GM19351 (cell line): ENCODE results near the gene SCO1.
"Not testable (repeated sequence)": the region's sequence is repeated elsewhere in the genome, so short reads cannot be mapped to it uniquely, and the experiment has no call there.

ENCODE experiments used
- ATAC-seq: cut with Tn5 transposase; IDR thresholded peaks from one replicate; pipeline ENCODE4 v1.9.1; 2021; ENCODE audit warnings: mild to moderate bottlenecking, moderate library complexity; ENCODE audit not compliant: unreplicated experiment

The SCO1 gene

DNA sequence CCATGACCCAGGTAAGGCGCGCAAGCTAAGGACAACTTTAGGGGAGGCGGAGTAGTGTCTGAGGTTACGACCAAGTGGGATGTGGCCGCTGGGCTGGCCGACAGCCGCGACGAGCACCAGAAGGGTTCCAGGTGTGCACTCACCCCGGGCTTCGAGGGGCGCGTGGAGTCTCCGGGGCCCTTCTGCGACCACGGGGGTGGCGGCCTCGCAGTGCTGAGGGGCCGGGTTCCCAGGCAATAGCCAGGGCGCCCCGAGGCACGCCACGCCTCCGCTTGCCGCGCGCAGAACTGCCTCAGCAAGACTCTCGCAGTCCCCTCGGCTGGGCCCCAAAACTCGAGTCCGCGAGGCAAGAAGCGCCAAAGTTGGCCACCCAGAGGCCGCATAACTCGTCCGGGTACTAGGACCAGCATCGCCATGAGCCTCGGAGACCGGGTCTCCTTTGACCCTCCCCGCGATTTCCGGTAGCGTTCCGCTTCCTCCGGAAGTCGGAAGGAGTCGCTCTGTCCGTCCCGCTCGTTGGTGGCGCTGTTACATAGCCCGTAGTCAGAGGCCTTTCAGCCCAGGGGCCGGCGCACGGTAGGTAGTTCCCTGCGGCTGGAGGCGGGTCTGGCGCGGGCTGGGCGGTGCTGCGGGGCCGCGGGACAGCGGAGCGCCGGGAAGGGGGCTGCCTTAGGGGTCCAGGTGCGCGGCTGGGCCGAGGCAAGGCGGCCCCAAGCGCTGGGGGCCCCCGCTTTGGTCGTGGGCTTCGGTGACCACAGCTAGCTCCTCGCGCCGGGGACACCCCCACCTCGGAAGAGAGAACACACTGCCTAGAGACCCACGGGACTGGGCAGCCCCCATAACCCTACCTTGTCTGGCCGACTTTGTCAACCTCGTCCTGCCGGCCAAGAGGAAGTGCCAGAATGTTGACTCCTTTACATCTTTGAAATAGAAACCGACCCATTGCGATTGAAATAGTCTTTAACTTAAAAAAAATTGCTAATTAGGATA, at the start of gene SCO1, which contains the start of gene ADPRM:
Gene SCO1, minus strand, starts transcription at position 442 of the 990 bp plus-strand sequence. Its CDS starts 26 bp downstream, at position 416.
Gene ADPRM, plus strand, starts transcription at position 503 of the 990 bp plus-strand sequence. CDS start 7,333 bp downstream, outside the sequence.
- ATAC-seq, result peak; percentile 93

DNA sequence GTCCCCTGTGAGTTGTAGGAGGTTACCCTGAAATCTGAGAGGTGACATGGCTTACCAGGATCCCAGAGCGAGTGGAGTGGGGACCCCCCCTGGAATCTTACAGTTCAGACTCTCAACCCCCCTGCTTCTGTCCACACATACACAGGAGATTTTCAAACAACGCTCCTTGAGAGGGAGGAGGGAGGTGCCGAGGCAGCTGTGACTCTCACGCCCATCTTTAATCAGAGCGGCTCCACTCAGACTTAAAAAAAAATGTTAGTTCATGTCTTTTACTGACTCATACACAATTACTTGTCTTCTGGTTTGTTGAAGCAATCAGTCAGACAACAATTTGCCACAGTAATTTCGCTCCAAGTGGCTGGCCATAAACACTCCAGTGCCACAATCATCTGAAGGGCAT, 47.9 kb upstream of the SCO1 start:
- ATAC-seq, result no peak

DNA sequence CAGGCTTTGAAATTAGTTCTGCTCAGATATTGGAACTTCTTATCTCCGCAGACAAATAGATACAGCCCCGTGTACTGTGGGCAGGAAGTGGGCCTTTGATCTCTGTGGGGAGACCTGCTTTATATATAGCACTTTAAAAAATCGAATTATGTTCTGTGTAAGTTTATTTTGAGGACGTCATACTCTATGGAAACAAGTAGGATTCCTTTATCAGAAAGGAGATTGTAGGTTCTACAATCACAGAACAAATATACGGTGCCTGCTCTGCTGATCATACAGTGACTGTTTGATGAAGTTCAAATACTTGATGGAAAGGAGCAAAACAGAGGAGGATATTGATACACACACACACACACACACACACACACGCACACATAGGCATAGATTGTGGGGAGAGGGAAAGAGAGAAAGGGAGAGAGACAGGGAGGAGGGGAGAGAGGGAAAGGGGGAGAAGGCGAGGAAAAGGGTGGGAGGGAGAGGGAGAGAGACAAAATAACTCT, 47.2 kb upstream of the SCO1 start:
- no peak for ATAC-seq

DNA sequence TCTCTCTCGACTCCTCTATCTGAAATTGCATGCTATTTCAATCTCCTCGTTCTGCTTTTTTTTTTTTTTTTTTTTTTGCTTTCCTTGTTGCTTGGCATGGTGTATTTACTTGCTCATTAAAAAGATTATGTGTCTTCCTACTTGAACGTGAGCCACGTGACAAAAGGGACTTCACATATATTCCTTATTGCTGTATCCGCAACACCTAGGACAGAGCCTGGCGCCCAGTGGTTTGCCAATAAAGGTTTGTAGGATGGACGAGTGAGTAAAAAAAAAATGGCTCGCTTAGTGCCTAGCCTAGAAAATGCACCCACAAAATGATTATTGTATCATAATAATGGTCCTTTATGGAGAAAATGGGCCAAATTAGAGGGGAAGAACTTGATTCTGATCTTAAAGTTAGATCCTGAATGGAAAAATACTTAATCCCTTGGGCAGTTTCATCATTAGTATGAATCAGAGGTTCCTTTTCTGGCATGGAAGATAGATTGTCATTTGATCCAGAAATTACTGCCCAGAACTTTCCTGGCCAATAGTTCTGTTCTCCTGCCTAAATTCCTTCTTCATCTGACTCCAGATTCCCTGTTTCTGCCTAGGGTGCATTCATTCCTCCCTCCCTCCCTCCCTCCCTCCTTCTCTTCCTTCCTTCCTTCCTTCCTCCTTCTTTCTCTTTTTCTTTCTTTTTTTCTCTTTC, 46.1 kb upstream of the SCO1 start:
- ATAC-seq, result no peak

DNA sequence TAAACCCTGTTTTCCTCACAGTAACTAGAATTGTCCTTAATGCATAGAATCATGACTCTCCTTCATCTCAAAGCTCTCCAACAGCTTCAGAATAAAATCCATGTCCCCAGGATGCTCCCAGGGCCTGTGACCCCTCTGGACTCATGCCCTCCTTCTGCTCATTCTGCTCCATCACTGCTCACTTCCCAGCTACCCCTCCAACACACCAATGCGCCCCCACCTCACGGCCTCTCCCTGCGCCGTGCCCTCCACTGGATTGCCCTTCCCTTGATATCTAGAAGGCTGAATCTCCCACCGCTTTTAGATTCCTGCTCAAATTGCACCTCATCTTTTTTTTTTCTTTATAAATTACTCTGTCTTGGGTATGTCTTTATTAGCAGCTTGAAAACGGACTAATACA, 45.1 kb upstream of the SCO1 start:
- no peak for ATAC-seq

DNA sequence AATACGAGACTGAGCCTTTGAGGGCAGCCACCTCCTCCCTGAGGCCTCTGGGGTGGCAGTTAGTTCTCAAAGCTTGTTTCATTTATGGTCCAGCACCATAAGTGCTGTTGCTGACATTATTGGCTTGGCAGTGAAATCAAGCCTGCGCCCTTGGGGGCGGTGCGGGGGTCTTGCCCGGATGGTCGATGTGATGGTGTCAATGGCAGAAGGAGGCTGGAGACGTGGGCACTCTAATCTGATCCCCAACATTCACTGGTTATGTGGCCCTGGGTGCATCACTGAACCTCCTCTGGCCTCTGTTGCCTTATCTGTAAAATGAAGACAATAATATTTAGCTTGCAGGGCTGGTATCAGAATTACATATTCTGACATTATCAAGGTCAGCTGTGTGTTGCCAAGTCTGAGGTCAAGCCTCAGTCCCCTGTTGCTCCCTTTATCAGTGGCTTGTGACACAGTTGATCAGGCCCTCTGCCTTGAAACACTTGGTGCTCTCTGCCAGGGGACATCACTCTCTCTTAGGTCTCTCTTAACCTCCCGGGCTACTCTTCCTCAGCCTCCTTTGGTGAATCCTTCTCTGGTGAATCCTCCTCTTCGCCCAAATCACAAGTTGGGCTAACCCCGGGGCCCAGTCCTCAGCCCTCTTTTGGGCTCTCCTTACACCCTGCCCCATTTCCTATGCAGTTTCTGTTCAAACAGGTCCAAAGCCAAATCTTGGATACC, 44.2 kb upstream of the SCO1 start:
- ATAC-seq, result no peak

DNA sequence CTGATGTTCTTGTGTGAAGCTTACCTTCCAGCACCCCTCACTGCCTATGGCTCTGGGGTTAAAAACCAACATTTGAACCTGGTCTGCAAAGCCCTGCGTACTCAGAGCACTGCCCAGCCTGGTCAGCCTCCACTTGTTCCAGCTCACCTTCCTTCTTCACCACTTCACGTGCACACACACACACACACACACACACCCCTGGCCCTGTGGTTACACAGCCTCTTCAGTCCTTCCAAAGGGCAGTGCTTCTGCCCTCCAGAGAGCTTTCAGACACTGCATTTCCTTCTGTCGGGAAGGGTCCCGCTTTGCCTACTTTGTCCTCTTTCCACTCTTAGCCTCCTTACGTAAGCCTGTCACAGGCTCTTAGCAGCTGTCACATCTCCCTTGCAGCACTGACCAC, 42.1 kb upstream of the SCO1 start:
- ATAC-seq, result no peak

DNA sequence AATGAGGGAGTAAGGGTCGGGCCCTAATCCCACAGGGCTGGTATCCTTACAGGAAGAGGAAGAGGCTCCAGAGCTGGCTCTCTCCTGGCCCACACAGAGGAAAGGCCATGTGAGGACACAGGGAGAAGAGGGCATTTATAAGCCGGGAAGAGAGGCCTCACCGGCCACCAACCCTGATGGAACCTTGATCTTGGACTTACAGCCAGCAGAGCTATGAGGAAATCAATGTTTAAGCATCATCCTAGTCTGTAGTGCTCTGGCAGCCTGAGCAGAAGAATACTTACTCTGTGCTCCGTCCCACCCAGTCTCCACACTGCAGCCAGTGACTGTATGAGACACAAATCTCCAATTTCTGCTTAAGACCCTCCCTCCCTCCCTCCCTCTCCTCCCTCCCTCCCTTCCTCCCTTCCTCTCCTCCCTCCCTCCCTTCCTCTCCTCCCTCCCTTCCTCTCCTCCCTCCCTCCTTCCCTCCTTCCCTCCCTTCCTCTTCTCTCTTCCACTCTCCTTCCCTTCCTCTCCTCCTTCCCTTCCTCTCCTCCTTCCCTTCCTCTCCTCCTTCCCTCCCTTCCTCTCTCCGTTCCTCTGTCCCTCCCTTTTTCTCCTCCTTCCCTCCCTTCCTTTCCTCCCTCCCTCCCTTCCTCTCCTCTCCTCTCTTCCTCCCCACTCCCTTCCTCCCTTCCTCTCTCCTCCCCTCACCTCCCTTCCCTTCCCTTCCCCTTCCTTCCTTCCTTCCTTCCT, 41.4 kb upstream of the SCO1 start:
- ATAC-seq, result no peak

DNA sequence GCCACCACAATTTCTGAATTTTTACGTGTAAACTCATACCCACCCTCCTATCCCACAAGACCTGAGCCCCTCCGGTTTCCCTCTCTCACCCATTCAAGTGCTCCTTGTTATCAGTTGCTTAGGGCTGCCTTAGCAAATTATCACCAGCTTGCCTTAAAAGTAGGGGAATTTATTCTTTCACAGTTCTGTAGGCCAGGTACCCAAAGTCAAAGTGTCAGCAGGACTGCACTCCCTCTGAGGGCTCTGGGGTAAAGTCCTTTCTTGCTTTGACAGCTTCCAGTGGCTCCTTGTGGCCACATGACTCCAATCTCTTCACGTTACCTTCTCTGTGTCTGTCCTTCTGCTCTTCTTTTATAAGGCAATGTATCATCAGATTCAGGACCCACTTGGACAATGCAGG, 40.4 kb upstream of the SCO1 start:
- ATAC-seq, result no peak

DNA sequence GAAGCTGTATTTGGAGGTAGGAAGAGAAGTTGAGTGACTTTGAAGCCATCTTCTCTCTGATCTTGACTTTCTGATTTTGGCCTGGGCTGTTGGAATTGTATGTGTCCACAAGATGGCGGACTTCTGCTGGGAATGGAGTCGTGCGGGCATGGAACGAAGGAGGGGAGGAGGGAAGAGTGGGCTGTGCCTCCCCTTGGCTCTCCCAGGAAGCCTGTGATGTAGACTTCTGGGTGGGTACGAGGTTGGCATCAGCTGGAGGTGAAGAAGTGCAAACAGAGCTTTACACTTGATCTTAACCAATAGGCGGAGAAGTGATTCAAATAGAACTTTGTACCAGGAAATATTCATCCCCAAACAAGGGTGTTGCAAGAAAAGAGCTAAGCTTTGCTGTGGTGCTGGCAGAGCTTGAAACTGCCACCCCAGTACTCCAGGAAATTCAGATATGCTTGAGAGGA, 39.9 kb upstream of the SCO1 start:
- peak; percentile 57 for ATAC-seq

DNA sequence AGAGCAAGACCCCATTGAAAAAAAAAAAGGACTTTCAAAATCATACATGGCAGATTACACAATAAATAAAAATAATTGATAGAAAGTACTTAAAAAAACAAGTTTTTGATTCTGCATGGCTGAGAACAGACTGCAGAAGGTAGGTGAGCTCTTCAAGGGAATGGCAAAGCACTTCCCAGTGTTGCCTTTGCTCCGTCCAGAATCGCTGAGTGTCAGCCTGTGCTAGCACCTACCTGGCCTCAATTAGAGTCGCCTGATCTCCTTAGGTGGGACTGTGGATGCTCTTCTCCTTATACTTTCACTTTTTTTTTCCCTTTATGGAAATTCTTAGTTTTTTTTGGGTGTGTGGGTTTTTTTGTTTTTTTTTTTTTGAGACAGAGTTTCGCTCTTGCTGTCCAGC, 38.5 kb upstream of the SCO1 start:
- no peak for ATAC-seq

DNA sequence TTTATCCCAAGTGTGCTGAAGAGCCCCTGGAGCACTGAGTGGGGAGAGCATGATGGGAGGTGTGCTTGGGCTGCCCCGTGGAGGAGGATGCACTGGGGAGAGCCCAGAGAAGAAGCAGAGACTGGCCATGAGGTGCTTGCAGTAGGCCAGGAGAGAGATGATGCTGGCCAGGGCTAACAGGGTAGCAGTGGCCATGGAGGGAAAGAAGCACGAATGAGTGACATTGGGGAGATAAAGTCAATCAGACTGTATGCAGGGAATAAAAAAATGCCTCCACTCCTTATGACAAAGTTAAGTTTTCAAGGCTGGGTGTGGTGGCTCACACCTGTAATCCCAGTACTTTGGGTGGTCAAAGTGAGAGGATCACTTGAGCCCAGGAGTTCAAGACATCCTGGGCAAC, 37.9 kb upstream of the SCO1 start:
- no peak for ATAC-seq

DNA sequence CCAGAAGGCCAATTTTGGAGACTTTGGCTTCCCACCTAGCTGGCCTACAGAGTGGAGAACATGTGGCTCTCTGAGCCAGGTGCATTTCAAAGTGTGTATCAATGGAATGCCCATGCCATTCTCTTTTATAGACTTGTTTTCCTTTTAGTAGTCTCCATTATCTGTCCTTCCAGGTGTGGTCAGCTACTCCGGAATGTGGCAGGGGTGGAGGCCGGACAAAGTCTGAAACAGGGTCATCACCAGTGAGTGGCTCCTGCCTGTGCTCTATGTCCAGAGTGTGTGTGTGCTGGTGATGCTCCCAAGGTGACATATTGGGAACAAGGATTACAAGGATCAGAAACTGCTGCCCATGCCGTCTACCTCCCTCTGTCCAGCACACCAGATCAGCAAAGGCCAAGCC, 36.3 kb upstream of the SCO1 start:
- ATAC-seq, result no peak

DNA sequence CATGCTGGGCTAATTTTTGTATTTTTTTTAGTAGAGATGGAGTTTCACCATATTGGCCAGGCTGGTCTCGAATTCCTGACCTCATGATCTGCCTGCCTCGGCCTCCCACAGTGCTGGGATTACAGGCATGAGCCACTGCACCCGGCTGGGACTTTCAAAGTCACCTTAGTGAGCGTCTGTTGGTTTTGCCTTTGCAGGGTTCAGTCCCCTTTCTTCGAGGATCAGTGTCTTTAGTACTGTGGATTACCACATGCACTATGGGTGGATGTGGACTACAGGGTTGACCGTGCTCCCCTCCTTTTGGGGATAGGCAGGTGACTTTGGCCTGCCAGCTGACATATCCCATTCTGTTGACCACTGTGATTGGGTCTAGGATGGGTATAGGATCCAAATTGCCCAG, 34.8 kb upstream of the SCO1 start:
- ATAC-seq, result not testable (repeated sequence)

DNA sequence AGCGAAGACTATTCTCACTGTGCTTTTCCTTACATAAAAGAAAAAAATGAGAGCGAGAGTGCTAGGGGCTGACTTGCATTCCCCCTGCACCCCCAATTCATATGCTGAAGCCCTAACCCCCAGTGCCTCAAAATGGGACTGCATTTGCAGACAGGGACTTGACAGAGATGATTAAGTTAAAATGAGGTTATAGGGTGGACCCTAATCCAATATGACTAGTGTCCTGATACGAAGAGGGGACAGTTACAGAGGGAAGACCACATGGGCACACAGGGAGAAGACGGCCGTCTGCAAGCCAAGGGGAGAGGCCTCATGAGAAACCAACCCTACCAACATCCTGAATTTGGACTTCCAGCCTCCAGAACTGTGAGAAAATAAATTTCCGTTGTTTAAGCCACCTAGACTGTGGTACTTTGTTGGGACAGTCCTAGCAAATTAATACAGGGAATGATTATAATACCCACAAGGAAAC, 34.1 kb upstream of the SCO1 start:
- no peak for ATAC-seq

DNA sequence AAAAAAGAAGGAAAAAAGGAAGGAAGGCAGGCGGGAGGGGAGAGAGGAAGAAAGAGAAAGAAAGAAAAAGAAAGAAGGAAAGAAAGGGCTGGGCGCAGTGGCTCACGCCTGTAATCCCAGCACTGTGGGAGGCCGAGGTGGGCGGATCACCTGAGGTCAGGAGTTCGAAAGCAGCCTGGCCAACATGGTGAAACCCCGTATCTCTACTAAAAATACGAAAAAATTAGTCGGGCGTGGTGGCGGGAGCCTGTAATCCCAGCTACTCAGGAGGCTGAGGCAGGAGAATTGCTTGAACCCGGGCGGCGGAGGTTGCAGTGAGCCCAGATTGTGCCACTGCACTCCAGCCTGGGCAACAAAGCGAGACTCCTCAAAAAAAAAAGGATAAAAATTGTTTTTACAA, 32.9 kb upstream of the SCO1 start:
- not testable (repeated sequence) for ATAC-seq

DNA sequence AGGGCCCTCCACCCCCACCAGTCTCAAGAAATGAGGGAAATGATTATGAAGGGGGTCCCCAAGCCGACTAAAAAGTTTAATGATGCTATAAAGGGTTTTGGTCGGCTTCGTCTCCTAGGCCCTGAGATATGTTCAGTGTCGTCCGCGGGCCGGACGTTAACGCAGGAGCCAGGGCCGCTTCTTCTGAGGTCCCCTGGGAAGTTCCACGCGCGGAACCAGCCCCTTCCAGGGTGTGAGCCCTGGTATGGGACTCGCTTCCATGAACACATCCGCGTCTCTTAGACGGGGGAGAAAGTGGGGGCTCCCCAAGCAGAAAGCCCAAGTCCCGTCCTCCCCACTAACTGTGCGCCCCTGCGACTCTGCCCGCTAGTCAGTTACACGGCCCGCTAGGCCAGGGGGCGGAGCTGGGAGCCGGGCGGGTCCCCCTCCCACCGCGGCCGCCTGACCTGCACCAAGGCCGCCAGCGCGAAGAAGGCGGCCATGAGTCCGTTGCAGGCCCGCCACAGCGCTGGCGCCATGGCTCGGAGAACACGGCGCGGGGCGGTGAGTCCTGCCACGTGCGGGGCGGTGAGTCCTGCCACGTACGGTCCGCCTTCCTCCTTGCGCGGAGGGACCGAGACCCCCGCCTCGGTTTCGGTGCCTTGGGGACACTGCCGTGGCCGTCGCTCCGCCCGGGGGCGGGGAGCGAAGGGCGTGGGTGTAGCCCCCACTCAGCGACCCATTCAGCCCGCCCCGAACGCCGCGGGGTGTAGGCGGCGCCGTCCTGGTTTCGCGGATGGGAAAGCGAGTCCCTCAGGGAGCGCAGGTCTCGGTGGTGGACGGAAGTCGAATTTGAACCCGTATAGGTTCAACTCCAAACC, 32.2 kb upstream of the SCO1 start, which contains the start of gene TMEM220:
Gene TMEM220, minus strand, starts transcription at position 690 of the 860 bp plus-strand sequence. Its CDS starts 172 bp downstream, at position 518.
- peak; percentile 87 for ATAC-seq

DNA sequence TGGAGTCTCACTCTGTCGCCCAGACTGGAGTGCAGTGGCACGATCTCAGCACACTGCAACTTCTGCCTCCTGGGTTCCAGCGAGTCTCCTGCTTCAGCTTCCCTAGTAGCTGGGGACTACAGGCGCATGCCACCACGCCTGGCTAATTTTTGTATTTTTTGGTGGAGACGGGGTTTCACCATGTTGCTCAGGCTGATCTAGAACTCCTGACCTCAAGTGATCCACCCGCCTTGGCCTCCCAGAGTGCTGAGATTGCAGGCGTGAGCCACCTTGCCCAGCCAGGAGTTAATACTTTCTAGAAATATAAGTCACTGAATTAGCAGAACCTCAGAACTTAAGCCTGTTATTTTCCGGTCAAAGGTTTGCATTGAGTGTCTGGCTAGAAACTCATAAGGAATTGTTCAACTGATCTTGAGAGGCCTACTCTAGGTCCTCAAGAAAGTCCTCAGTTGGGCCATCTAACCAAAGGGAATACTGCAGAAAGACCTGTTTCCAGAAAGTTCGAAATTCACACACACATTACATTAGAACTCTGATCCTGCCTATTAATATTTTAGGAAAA, 31.1 kb upstream of the SCO1 start:
- no peak for ATAC-seq

DNA sequence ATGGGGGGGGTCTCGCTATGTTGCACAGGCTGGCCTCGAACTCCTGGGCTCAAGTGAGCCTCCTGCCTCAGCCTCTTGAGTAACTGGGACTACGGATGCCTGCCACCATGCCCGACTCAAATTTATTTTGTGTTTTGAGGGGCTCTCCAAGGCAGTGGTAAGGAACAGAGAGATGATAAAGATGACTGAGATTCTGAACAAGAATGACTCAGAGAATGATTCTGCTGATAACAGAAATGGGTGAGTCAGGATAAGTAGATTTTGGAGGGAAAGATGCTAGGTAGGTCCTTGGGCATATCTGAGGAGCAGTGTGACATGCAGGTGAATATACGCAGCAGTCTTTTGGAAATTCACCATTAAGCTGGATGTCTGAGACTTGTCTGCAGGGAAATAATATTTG, 29.9 kb upstream of the SCO1 start:
- no peak for ATAC-seq
